Neuronal stem cell (in vitro differentiated cells): ENCODE data around the gene CLTB.

ENCODE experiments used
- DNase-seq: peaks from one replicate; pipeline ENCODE4 v3.0.0-alpha.2; 2013; ENCODE audit warnings: low spot score
- H2AFZ ChIP-seq: one replicate; pipeline ENCODE4 v1.6.1; 2013; ENCODE audit warnings: mild to moderate bottlenecking, low read length, inconsistent platforms
- H2AK5ac ChIP-seq: 2 replicates; pipeline ENCODE4 v1.6.1; 2013; ENCODE audit warnings: low read depth, mild to moderate bottlenecking, inconsistent platforms, low read length, moderate library complexity, mixed read lengths
- H2BK120ac ChIP-seq: 2 replicates; pipeline ENCODE4 v1.6.1; 2013; ENCODE audit warnings: low read depth, mild to moderate bottlenecking, inconsistent platforms, low read length, moderate library complexity, mixed read lengths
- H2BK12ac ChIP-seq: one replicate; pipeline ENCODE4 v1.6.1; 2013; ENCODE audit warnings: low read length, inconsistent platforms
- H2BK15ac ChIP-seq: 2 replicates; pipeline ENCODE4 v1.6.1; 2013; ENCODE audit warnings: mild to moderate bottlenecking, low read length, inconsistent platforms, mixed read lengths
- H2BK5ac ChIP-seq: one replicate; pipeline ENCODE4 v1.6.1; 2013; ENCODE audit warnings: inconsistent platforms, mild to moderate bottlenecking, low read length, moderate library complexity
- H3K14ac ChIP-seq: one replicate; pipeline ENCODE4 v1.6.1; 2013; ENCODE audit warnings: low read length, inconsistent platforms
- H3K18ac ChIP-seq: 2 replicates; pipeline ENCODE4 v1.6.1; 2013; ENCODE audit warnings: low read length, inconsistent platforms
- H3K23ac ChIP-seq: 2 replicates; pipeline ENCODE4 v1.6.1; 2013; ENCODE audit warnings: low read depth, mild to moderate bottlenecking, mixed read lengths, low read length, inconsistent platforms; ENCODE audit not compliant: poor library complexity
- H3K27ac ChIP-seq: replicated peaks from 3 replicates; pipeline ENCODE4 v1.5.1; 2013; ENCODE audit warnings: low read length, inconsistent platforms
- H3K27me3 ChIP-seq, 3 experiments: 2 replicates each; pipeline ENCODE4 v1.6.1; 2013; ENCODE audit warnings: low read length in 3 of 3, mild to moderate bottlenecking in 2 of 3, inconsistent platforms in 1 of 3, low read depth in 1 of 3, mixed read lengths in 1 of 3, moderate library complexity in 1 of 3; ENCODE audit not compliant: control insufficient read depth in 3 of 3, insufficient read depth in 3 of 3
- H3K36me3 ChIP-seq, 2 donors: replicated peaks in 1 of 2; 2 replicates each; pipeline ENCODE4 v1.6.1; 2013; ENCODE audit warnings: low read length in 2 of 2; ENCODE audit not compliant: control insufficient read depth in 2 of 2, insufficient read depth in 2 of 2
- H3K4ac ChIP-seq: 2 replicates; pipeline ENCODE4 v1.6.1; 2013; ENCODE audit warnings: inconsistent platforms, mild to moderate bottlenecking, low read length, moderate library complexity
- H3K4me1 ChIP-seq, 2 donors: 1 replicate in 1 of 2; 2 replicates in 1 of 2; pipeline ENCODE4 v1.6.1; 2013; ENCODE audit warnings: low read length in 2 of 2, low read depth in 1 of 2; ENCODE audit not compliant: control insufficient read depth in 2 of 2, insufficient read depth in 1 of 2
- H3K4me2 ChIP-seq: one replicate; pipeline ENCODE4 v1.6.1; 2013; ENCODE audit warnings: mild to moderate bottlenecking, low read length, inconsistent platforms; ENCODE audit not compliant: insufficient read depth, poor library complexity, severe bottlenecking
- H3K4me3 ChIP-seq, 2 donors: 2 replicates each; pipeline ENCODE4 v1.5.1; 2013; ENCODE audit warnings: low read length in 2 of 2, mild to moderate bottlenecking in 2 of 2, inconsistent platforms in 1 of 2, moderate library complexity in 1 of 2
- H3K79me1 ChIP-seq: one replicate; pipeline ENCODE4 v1.6.1; 2013; ENCODE audit warnings: low read depth, mild to moderate bottlenecking, inconsistent platforms, low read length, moderate library complexity
- H3K9ac ChIP-seq: one replicate; pipeline ENCODE4 v1.6.1; 2013; ENCODE audit warnings: mild to moderate bottlenecking, low read depth, low read length, inconsistent platforms; ENCODE audit not compliant: poor library complexity
- H3K9me3 ChIP-seq, 2 donors: replicated peaks in 1 of 2; 2 replicates each; pipeline versions ENCODE3 to v1.6.1; 2013; ENCODE audit warnings: low read length in 2 of 2, mild to moderate bottlenecking in 2 of 2, inconsistent platforms in 1 of 2, low read depth in 1 of 2, mixed read lengths in 1 of 2, moderate library complexity in 1 of 2; ENCODE audit not compliant: control insufficient read depth in 2 of 2, insufficient read depth in 1 of 2
- H4K8ac ChIP-seq: one replicate; pipeline ENCODE4 v1.6.1; 2013; ENCODE audit warnings: low read depth, mild to moderate bottlenecking, inconsistent platforms, low read length, moderate library complexity
- H4K91ac ChIP-seq: one replicate; pipeline ENCODE4 v1.6.1; 2013; ENCODE audit warnings: low read length, low read depth, mild to moderate bottlenecking, inconsistent platforms; ENCODE audit not compliant: poor library complexity
- WGBS, 2 donors: extraction: QIAGEN DNeasy Blood & Tissue Kit; methylation state at CpG; one replicate each; pipeline ENCODE4 v1.1.7; 2013; ENCODE audit warnings: missing lambda C conversion rate in 2 of 2, mixed read lengths in 1 of 2; ENCODE audit not compliant: insufficient read length in 2 of 2, insufficient replicate concordance in 1 of 2; ENCODE audit errors: extremely low coverage in 2 of 2; 5-methylcytosine and 5-hydroxymethylcytosine counted together

CLTB gene

DNA sequence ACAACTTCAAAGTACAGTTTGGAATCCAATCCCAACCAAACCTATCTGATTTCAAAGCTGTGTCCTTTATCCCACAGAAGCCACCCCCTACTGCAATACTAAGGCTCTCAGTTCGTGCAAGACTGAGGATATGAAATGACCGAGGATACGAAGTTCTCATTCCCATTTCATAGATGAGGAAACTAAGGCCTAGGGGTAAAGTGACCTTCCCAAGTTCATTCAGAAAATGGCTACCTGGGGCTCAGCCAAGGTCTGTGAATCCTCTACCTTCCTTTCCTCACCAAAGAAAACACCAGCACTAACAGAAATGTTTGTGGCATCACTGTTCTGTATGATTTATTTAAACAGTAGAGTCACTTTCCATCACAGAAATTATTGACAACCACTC lies 60.2 kb downstream of the CLTB start:
- no CpG with 5 or more reads among the region's 3 CpGs for WGBS, 2 donors
- Histone ChIP-seq H2BK12ac (no peak overlapping the region), H2BK5ac (no peak overlapping the region), H3K4ac (no peak overlapping the region), H3K4me1 (peaks cover 1 to 2% of the 10 kb centered on the region in 2 donors), H3K27me3 (no peaks in the 10 kb centered on the region), H3K79me1 (peaks cover 19% of the 10 kb centered on the region), H3K14ac (no peak overlapping the region), H3K23ac (no peak overlapping the region), H2BK120ac (no peak overlapping the region), H3K4me3 (no peak overlapping the region), H3K18ac (no peak overlapping the region), H3K9me3 (peaks cover 3 to 4% of the 10 kb centered on the region in 2 donors), H3K36me3 (peaks cover 31 to 81% of the 10 kb centered on the region in 2 donors), H4K8ac (no peak overlapping the region), H2BK15ac (no peak overlapping the region), H2AFZ (no peak overlapping the region), H3K27ac (no peak overlapping the region), H4K91ac (no peak overlapping the region), H3K9ac (no peak overlapping the region), H2AK5ac (no peak overlapping the region), H3K4me2 (no peak overlapping the region)
- no peak for DNase-seq

DNA sequence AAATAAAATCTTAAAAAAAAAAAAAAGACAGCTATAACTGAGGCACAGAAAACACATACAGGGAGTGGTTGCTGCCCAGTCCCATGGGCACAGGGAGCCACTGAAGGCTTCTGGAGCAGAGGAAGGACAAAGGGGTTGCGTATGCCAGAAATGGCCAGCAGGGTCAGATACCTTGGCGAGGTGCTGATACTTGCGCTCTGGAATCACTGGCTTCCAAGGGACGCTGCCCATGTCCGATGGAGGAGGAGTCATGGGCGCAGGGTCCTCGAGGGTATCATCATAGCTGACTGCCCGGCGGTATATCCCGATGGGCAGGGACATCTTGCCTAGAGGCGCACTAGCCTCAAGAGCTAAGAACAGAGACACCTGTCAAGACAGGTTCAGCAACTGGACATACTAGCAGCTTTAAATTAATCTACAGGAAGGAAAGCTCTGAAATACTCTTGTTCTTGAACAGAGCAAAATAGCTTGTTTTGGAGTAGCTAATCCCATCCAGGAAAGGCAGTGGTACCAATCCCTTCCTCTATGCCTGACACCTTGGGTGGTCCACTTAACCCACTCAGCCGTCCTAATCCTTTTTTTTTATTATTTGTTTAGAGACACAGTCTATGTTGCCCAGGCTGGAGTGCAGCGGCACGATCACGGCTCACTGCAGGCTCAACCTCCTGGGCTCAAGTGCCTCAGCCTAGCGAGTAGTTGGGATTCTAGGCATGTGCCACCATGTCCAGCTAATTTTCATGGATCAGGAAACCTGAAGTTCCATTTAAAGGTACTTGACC lies 60.8 kb downstream of the CLTB start:
- H2AFZ ChIP-seq = no peak overlapping the region
- H3K14ac ChIP-seq = no peak overlapping the region
- H4K91ac ChIP-seq = no peak overlapping the region
- H3K9me3 ChIP-seq = peaks cover 3 to 4% of the 10 kb centered on the region in 2 donors
- H3K27ac ChIP-seq = no peak overlapping the region
- no peak overlapping the region for H2AK5ac ChIP-seq
- no peak overlapping the region for H3K23ac ChIP-seq
- no peak overlapping the region for H2BK15ac ChIP-seq
- no peak overlapping the region for H2BK12ac ChIP-seq
- H3K27me3 ChIP-seq = no peaks in the 10 kb centered on the region
- DNase-seq = no peak
- H3K4me2 ChIP-seq = no peak overlapping the region
- no peak overlapping the region for H3K9ac ChIP-seq
- H3K79me1 ChIP-seq = peaks cover 16% of the 10 kb centered on the region
- no CpG with 5 or more reads among the region's 16 CpGs for WGBS, 2 donors
- no peak overlapping the region for H4K8ac ChIP-seq
- peaks cover 1 to 2% of the 10 kb centered on the region in 2 donors for H3K4me1 ChIP-seq
- no peak overlapping the region for H3K18ac ChIP-seq
- H3K36me3 ChIP-seq = peaks cover 33 to 85% of the 10 kb centered on the region in 2 donors
- H3K4ac ChIP-seq = no peak overlapping the region
- no peak overlapping the region for H2BK5ac ChIP-seq
- no peak overlapping the region for H3K4me3 ChIP-seq
- no peak overlapping the region for H2BK120ac ChIP-seq

GRCh38 chr5:176353533-176353932 lies 62.8 kb downstream of the CLTB start:
- H2BK15ac ChIP-seq = no peak overlapping the region
- H4K8ac ChIP-seq = no peak overlapping the region
- no peak overlapping the region for H2BK120ac ChIP-seq
- H3K27ac ChIP-seq = no peak overlapping the region
- no peak overlapping the region for H3K4me2 ChIP-seq
- H3K36me3 ChIP-seq = peaks cover 39 to 97% of the 10 kb centered on the region in 2 donors
- H3K27me3 ChIP-seq = no peaks in the 10 kb centered on the region
- H3K9me3 ChIP-seq = no peaks in the 10 kb centered on the region
- no peak overlapping the region for H3K14ac ChIP-seq
- no peak overlapping the region for H3K23ac ChIP-seq
- no peak overlapping the region for H3K4ac ChIP-seq
- H2AFZ ChIP-seq = no peak overlapping the region
- no peak overlapping the region for H4K91ac ChIP-seq
- no peaks in the 10 kb centered on the region for H3K4me1 ChIP-seq
- H3K4me3 ChIP-seq = no peak overlapping the region
- no peak for DNase-seq
- no peak overlapping the region for H2BK5ac ChIP-seq
- H2AK5ac ChIP-seq = no peak overlapping the region
- H3K18ac ChIP-seq = no peak overlapping the region
- no peak overlapping the region for H2BK12ac ChIP-seq
- peaks cover 16% of the 10 kb centered on the region for H3K79me1 ChIP-seq
- H3K9ac ChIP-seq = no peak overlapping the region
- no CpG with 5 or more reads among the region's 4 CpGs for WGBS, 2 donors

- H3K4me1 ChIP-seq = no peaks in the 10 kb centered on the region
- no peak overlapping the region for H2BK5ac ChIP-seq
- peak overlapping the region in 1 of 2 donors; percentile 26 for H3K4me3 ChIP-seq
- H3K79me1 ChIP-seq = peaks cover 14% of the 10 kb centered on the region
- H3K14ac ChIP-seq = no peak overlapping the region
- H3K4ac ChIP-seq = no peak overlapping the region
- H3K9me3 ChIP-seq = no peaks in the 10 kb centered on the region
- peaks cover 42 to 99% of the 10 kb centered on the region in 2 donors for H3K36me3 ChIP-seq
- WGBS, 2 donors = no CpG with 5 or more reads among the region's 5 CpGs
- H3K27ac ChIP-seq = no peak overlapping the region
- no peak overlapping the region for H2AFZ ChIP-seq
- no peak overlapping the region for H2AK5ac ChIP-seq
- no peak overlapping the region for H2BK12ac ChIP-seq
- no peaks in the 10 kb centered on the region for H3K27me3 ChIP-seq
- no peak overlapping the region for H2BK120ac ChIP-seq
- H3K23ac ChIP-seq = no peak overlapping the region
- no peak overlapping the region for H2BK15ac ChIP-seq
- no peak overlapping the region for H4K91ac ChIP-seq
- DNase-seq = no peak
- H3K4me2 ChIP-seq = no peak overlapping the region
- no peak overlapping the region for H3K18ac ChIP-seq
- H4K8ac ChIP-seq = no peak overlapping the region
- no peak overlapping the region for H3K9ac ChIP-seq
Measured at GRCh38 chr5:176352116-176352878, 64.0 kb downstream of the CLTB start.
